Thoracic aorta endothelial cell (primary cell): ENCODE results near the gene TCTN3. TPM values are rescaled to one million over a fixed set of nuclear protein-coding genes. Genes with fewer than 3 reads are reported as not detected.

ENCODE experiments used
- total RNA-seq: library from RNA; depleted of rRNA; stranded (reverse); fragments of >200 nt; gene quantifications from 2 replicates; pipeline ENCODE4 v1.2.3, GENCODE V29; 2012

The TCTN3 gene
- 30.9 and 43.7 TPM in 2 replicates for total RNA-seq

GRCh38 chr10:95693668-95694534 lies at the start of gene TCTN3:
TCTN3 (minus strand) TSS chr10:95693927; CDS start chr10:95693899, 28 bp downstream.

GRCh38 chr10:95656291-95657164 lies 37.2 kb downstream of the TCTN3 start, which contains the start of gene ALDH18A1:
ALDH18A1 (minus strand) TSS chr10:95656711; CDS start chr10:95653377, 3,334 bp downstream.

Other genes starting within 250 kb of the TCTN3 start
- 0.93 and 2.3 TPM in 2 replicates for gene SORBS1, start 132.6 kb downstream of the TCTN3 start, total RNA-seq
- 86.4 and 131 TPM in 2 replicates for gene ALDH18A1, start 37.2 kb downstream of the TCTN3 start, total RNA-seq
- 8.0 and 19.6 TPM in 2 replicates for gene ENTPD1, start 62.2 kb upstream of the TCTN3 start, total RNA-seq
- gene CC2D2B, start 214.0 kb upstream of the TCTN3 start, total RNA-seq = 0.27 and 0.36 TPM in 2 replicates